Gastroesophageal sphincter (tissue), 3 donors: ENCODE measurements around the gene ZP3.
"Not testable (repeated sequence)": the region's sequence is repeated elsewhere in the genome, so short reads cannot be mapped to it uniquely, and the experiment has no call there.

Source experiments
- CTCF ChIP-seq, 4 experiments: fragments of 200-600 bp in 2 of 4; fragments of 450-650 bp in 2 of 4; sonication (generic) in 1 of 4; IDR thresholded peaks; one replicate each; pipeline ENCODE4 v1.5.1; 2017 to 2019; ENCODE audit warnings: antibody characterized with exemption in 4 of 4, mild to moderate bottlenecking in 2 of 4, moderate library complexity in 2 of 4
- POLR2A ChIP-seq, 2 donors: fragments of 450-650 bp; IDR thresholded peaks; one replicate each; pipeline ENCODE4 v1.6.1; 2017; ENCODE audit warnings: antibody characterized with exemption in 2 of 2, mild to moderate bottlenecking in 2 of 2, moderate library complexity in 1 of 2

GRCh38 chr7:76464959-76465358 is 40.2 kb downstream of the ZP3 start:
- TF ChIP-seq CTCF, POLR2A (IDR thresholded peaks at IDR 0.05): not testable (repeated sequence)
